ENCODE measurements around the gene MAB21L3. TPM values are rescaled to one million over a fixed set of nuclear protein-coding genes. Genes with fewer than 3 reads are reported as not detected.
A peak's percentile ranks its signal among the peaks of the same experiment; 100 is the strongest.

The MAB21L3 gene
- total and polyA plus RNA-seq, 4 donors, result 0.17 to 0.40 (median 0.25) TPM

- Histone ChIP-seq H3K27me3 (ENCODE audit: control insufficient read depth, insufficient read depth, low read length) (no peaks in the 10 kb centered on the region), H3K4me1 (ENCODE audit: control insufficient read depth, insufficient read depth, low read length) (no peaks in the 10 kb centered on the region), H3K27ac (ENCODE audit: low read depth, low read length) (no peak overlapping the region), H3K36me3 (ENCODE audit: control insufficient read depth, insufficient read depth, low read length) (no peaks in the 10 kb centered on the region), H3K9me3 (ENCODE audit: control insufficient read depth, insufficient read depth, low read length) (no peaks in the 10 kb centered on the region), H3K4me3 (ENCODE audit: low read depth, low read length) (no peak overlapping the region)
- DNase-seq (ENCODE audit: low read depth in 4 of 6, low spot score in 6 of 6), result no peak
- 71% methylated on average over 2 of the region's 8 CpGs for WGBS (ENCODE audit: insufficient coverage)
These were observed 12.0 kb downstream of the MAB21L3 start for GRCh38 chr1:116122955-116123757.

- no peak for DNase-seq (ENCODE audit: low read depth in 4 of 6, low spot score in 6 of 6)
- 74% methylated on average over 13 of the region's 14 CpGs for WGBS (ENCODE audit: insufficient coverage)
- no peaks in the 10 kb centered on the region for H3K27me3 ChIP-seq (ENCODE audit: control insufficient read depth, insufficient read depth, low read length)
- no peaks in the 10 kb centered on the region for H3K4me1 ChIP-seq (ENCODE audit: control insufficient read depth, insufficient read depth, low read length)
- H3K4me3 ChIP-seq (ENCODE audit: low read depth, low read length), result no peak overlapping the region
- no peaks in the 10 kb centered on the region for H3K9me3 ChIP-seq (ENCODE audit: control insufficient read depth, insufficient read depth, low read length)
- no peak overlapping the region for H3K27ac ChIP-seq (ENCODE audit: low read depth, low read length)
- H3K36me3 ChIP-seq (ENCODE audit: control insufficient read depth, insufficient read depth, low read length), result no peaks in the 10 kb centered on the region
These were observed 12.8 kb downstream of the MAB21L3 start for GRCh38 chr1:116123837-116124533.

GRCh38 chr1:116125758-116126157 is 14.6 kb downstream of the MAB21L3 start:
- no peaks in the 10 kb centered on the region for H3K27me3 ChIP-seq (ENCODE audit: control insufficient read depth, insufficient read depth, low read length)
- H3K27ac ChIP-seq (ENCODE audit: low read depth, low read length), result no peak overlapping the region
- no peaks in the 10 kb centered on the region for H3K4me1 ChIP-seq (ENCODE audit: control insufficient read depth, insufficient read depth, low read length)
- H3K4me3 ChIP-seq (ENCODE audit: low read depth, low read length), result no peak overlapping the region
- no peaks in the 10 kb centered on the region for H3K36me3 ChIP-seq (ENCODE audit: control insufficient read depth, insufficient read depth, low read length)
- WGBS (ENCODE audit: insufficient coverage), result 88% methylated on average over 4 of the region's 5 CpGs
- H3K9me3 ChIP-seq (ENCODE audit: control insufficient read depth, insufficient read depth, low read length), result no peaks in the 10 kb centered on the region
- no peak for DNase-seq (ENCODE audit: low read depth in 4 of 6, low spot score in 6 of 6)

GRCh38 chr1:116126281-116126680 is 15.1 kb downstream of the MAB21L3 start:
- no peak for DNase-seq (ENCODE audit: low read depth in 4 of 6, low spot score in 6 of 6)
- no peaks in the 10 kb centered on the region for H3K9me3 ChIP-seq (ENCODE audit: control insufficient read depth, insufficient read depth, low read length)
- 50% methylated on average over 2 of the region's 4 CpGs for WGBS (ENCODE audit: insufficient coverage)
- H3K36me3 ChIP-seq (ENCODE audit: control insufficient read depth, insufficient read depth, low read length), result no peaks in the 10 kb centered on the region
- H3K4me3 ChIP-seq (ENCODE audit: low read depth, low read length), result no peak overlapping the region
- no peaks in the 10 kb centered on the region for H3K4me1 ChIP-seq (ENCODE audit: control insufficient read depth, insufficient read depth, low read length)
- H3K27me3 ChIP-seq (ENCODE audit: control insufficient read depth, insufficient read depth, low read length), result no peaks in the 10 kb centered on the region
- H3K27ac ChIP-seq (ENCODE audit: low read depth, low read length), result no peak overlapping the region

GRCh38 chr1:116127123-116127847 is 16.1 kb downstream of the MAB21L3 start:
- Histone ChIP-seq H3K9me3 (ENCODE audit: control insufficient read depth, insufficient read depth, low read length) (no peaks in the 10 kb centered on the region), H3K36me3 (ENCODE audit: control insufficient read depth, insufficient read depth, low read length) (no peaks in the 10 kb centered on the region), H3K27me3 (ENCODE audit: control insufficient read depth, insufficient read depth, low read length) (no peaks in the 10 kb centered on the region), H3K4me1 (ENCODE audit: control insufficient read depth, insufficient read depth, low read length) (no peaks in the 10 kb centered on the region), H3K27ac (ENCODE audit: low read depth, low read length) (no peak overlapping the region), H3K4me3 (ENCODE audit: low read depth, low read length) (no peak overlapping the region)
- 90% methylated on average over 12 of the region's 13 CpGs for WGBS (ENCODE audit: insufficient coverage)
- no peak for DNase-seq (ENCODE audit: low read depth in 4 of 6, low spot score in 6 of 6)

GRCh38 chr1:116127848-116128540 is 16.8 kb downstream of the MAB21L3 start:
- H3K4me3 ChIP-seq (ENCODE audit: low read depth, low read length), result no peak overlapping the region
- H3K27me3 ChIP-seq (ENCODE audit: control insufficient read depth, insufficient read depth, low read length), result no peaks in the 10 kb centered on the region
- no peak overlapping the region for H3K27ac ChIP-seq (ENCODE audit: low read depth, low read length)
- 92% methylated on average over 5 of the region's 7 CpGs for WGBS (ENCODE audit: insufficient coverage)
- DNase-seq (ENCODE audit: low read depth in 4 of 6, low spot score in 6 of 6), result no peak
- no peaks in the 10 kb centered on the region for H3K9me3 ChIP-seq (ENCODE audit: control insufficient read depth, insufficient read depth, low read length)
- no peaks in the 10 kb centered on the region for H3K36me3 ChIP-seq (ENCODE audit: control insufficient read depth, insufficient read depth, low read length)
- H3K4me1 ChIP-seq (ENCODE audit: control insufficient read depth, insufficient read depth, low read length), result no peaks in the 10 kb centered on the region

- no peaks in the 10 kb centered on the region for H3K36me3 ChIP-seq (ENCODE audit: control insufficient read depth, insufficient read depth, low read length)
- 86% methylated on average over 3 of the region's 3 CpGs for WGBS (ENCODE audit: insufficient coverage)
- no peak for DNase-seq (ENCODE audit: low read depth in 4 of 6, low spot score in 6 of 6)
- H3K27me3 ChIP-seq (ENCODE audit: control insufficient read depth, insufficient read depth, low read length), result no peaks in the 10 kb centered on the region
- no peaks in the 10 kb centered on the region for H3K9me3 ChIP-seq (ENCODE audit: control insufficient read depth, insufficient read depth, low read length)
- H3K4me3 ChIP-seq (ENCODE audit: low read depth, low read length), result no peak overlapping the region
- no peak overlapping the region for H3K27ac ChIP-seq (ENCODE audit: low read depth, low read length)
- no peaks in the 10 kb centered on the region for H3K4me1 ChIP-seq (ENCODE audit: control insufficient read depth, insufficient read depth, low read length)
These were observed 17.5 kb downstream of the MAB21L3 start for GRCh38 chr1:116128664-116129063.

GRCh38 chr1:116129537-116129936 is 18.3 kb downstream of the MAB21L3 start:
- Histone ChIP-seq H3K27me3 (ENCODE audit: control insufficient read depth, insufficient read depth, low read length) (no peaks in the 10 kb centered on the region), H3K4me3 (ENCODE audit: low read depth, low read length) (no peak overlapping the region), H3K9me3 (ENCODE audit: control insufficient read depth, insufficient read depth, low read length) (no peaks in the 10 kb centered on the region), H3K4me1 (ENCODE audit: control insufficient read depth, insufficient read depth, low read length) (no peaks in the 10 kb centered on the region), H3K27ac (ENCODE audit: low read depth, low read length) (no peak overlapping the region), H3K36me3 (ENCODE audit: control insufficient read depth, insufficient read depth, low read length) (no peaks in the 10 kb centered on the region)
- 79% methylated on average over 5 of the region's 6 CpGs for WGBS (ENCODE audit: insufficient coverage)
- DNase-seq (ENCODE audit: low read depth in 4 of 6, low spot score in 6 of 6), result no peak

GRCh38 chr1:116130356-116130755 is 19.2 kb downstream of the MAB21L3 start:
- Histone ChIP-seq H3K9me3 (ENCODE audit: control insufficient read depth, insufficient read depth, low read length) (no peaks in the 10 kb centered on the region), H3K4me1 (ENCODE audit: control insufficient read depth, insufficient read depth, low read length) (no peaks in the 10 kb centered on the region), H3K36me3 (ENCODE audit: control insufficient read depth, insufficient read depth, low read length) (no peaks in the 10 kb centered on the region), H3K4me3 (ENCODE audit: low read depth, low read length) (no peak overlapping the region), H3K27ac (ENCODE audit: low read depth, low read length) (no peak overlapping the region), H3K27me3 (ENCODE audit: control insufficient read depth, insufficient read depth, low read length) (no peaks in the 10 kb centered on the region)
- peak in 2 of 6 donors; percentile 8 to 51 for DNase-seq (ENCODE audit: low read depth in 4 of 6, low spot score in 6 of 6)
